Right atrium auricular region (tissue), 2 donors: ENCODE measurements around the gene RAB29. TPM values are rescaled to one million over a fixed set of nuclear protein-coding genes. Genes with fewer than 3 reads are reported as not detected.
A peak's percentile ranks its signal among the peaks of the same experiment; 100 is the strongest.

Source experiments
- DNase-seq: peaks from one replicate; pipeline ENCODE4 v3.0.0-alpha.2; 2019; ENCODE audit warnings: low spot score
- H3K27ac ChIP-seq, 2 donors: fragments of 200-600 bp; sonication (generic); 1 replicate in 1 of 2; 2 replicates in 1 of 2; pipeline ENCODE4 v1.5.1; 2016 to 2019
- H3K27me3 ChIP-seq, 2 donors: fragments of 200-600 bp; sonication (generic); one replicate each; pipeline versions ENCODE4 v1.5.1 to v1.6.0; 2017 to 2019
- H3K36me3 ChIP-seq: fragments of 200-600 bp; sonication (generic); one replicate; pipeline ENCODE4 v1.5.1; 2016
- H3K4me1 ChIP-seq, 2 donors: fragments of 200-600 bp; sonication (generic); one replicate each; pipeline versions ENCODE4 v1.5.1 to v1.6.0; 2017 to 2019
- H3K4me3 ChIP-seq, 2 donors: fragments of 200-600 bp; sonication (generic); 1 replicate in 1 of 2; 2 replicates in 1 of 2; pipeline ENCODE4 v1.5.1; 2017 to 2019; ENCODE audit warnings: mild to moderate bottlenecking in 1 of 2, moderate library complexity in 1 of 2
- H3K9me3 ChIP-seq, 2 donors: fragments of 200-600 bp; sonication (generic); one replicate each; pipeline ENCODE4 v1.5.1; 2019
- CTCF ChIP-seq, 2 donors: fragments of 200-600 bp; sonication (generic); IDR thresholded peaks; one replicate each; pipeline ENCODE4 v1.5.1; 2019; ENCODE audit warnings: antibody characterized with exemption in 2 of 2
- total RNA-seq, 2 donors: library from RNA; depleted of rRNA; stranded (reverse); fragments of >200 nt; gene quantifications; one replicate each; pipeline ENCODE4 v1.1.0, GENCODE V29; 2016

RAB29 gene
- total RNA-seq, 2 donors from 2014 or later, result 17.7 to 18.6 TPM

GRCh38 chr1:205760606-205761005 is 14.7 kb downstream of the RAB29 start:
- no peaks in the 10 kb centered on the region for H3K36me3 ChIP-seq
- no peak for DNase-seq
- no peaks in the 10 kb centered on the region for H3K9me3 ChIP-seq
- H3K4me1 ChIP-seq, result no peaks in the 10 kb centered on the region
- no peak for TF ChIP-seq CTCF (IDR thresholded peaks at IDR 0.05)
- H3K27me3 ChIP-seq, result no peaks in the 10 kb centered on the region
- no peak overlapping the region for H3K4me3 ChIP-seq
- no peak overlapping the region for H3K27ac ChIP-seq

GRCh38 chr1:205756552-205756951 is 18.7 kb downstream of the RAB29 start:
- no peak overlapping the region for H3K27ac ChIP-seq
- no peak for DNase-seq
- TF ChIP-seq CTCF (IDR thresholded peaks at IDR 0.05), result no peak
- H3K36me3 ChIP-seq, result no peaks in the 10 kb centered on the region
- H3K4me3 ChIP-seq, result no peak overlapping the region
- H3K27me3 ChIP-seq, result no peaks in the 10 kb centered on the region
- H3K9me3 ChIP-seq, result no peaks in the 10 kb centered on the region
- H3K4me1 ChIP-seq, result no peaks in the 10 kb centered on the region

GRCh38 chr1:205754857-205755256 is 20.4 kb downstream of the RAB29 start:
- no peaks in the 10 kb centered on the region for H3K4me1 ChIP-seq
- no peak overlapping the region for H3K27ac ChIP-seq
- H3K9me3 ChIP-seq, result no peaks in the 10 kb centered on the region
- no peaks in the 10 kb centered on the region for H3K27me3 ChIP-seq
- H3K4me3 ChIP-seq, result no peak overlapping the region
- no peak for DNase-seq
- H3K36me3 ChIP-seq, result no peaks in the 10 kb centered on the region
- no peak for TF ChIP-seq CTCF (IDR thresholded peaks at IDR 0.05)

- TF ChIP-seq CTCF (IDR thresholded peaks at IDR 0.05), result no peak
- Histone ChIP-seq H3K4me3 (no peak overlapping the region), H3K36me3 (no peaks in the 10 kb centered on the region), H3K4me1 (peaks cover 0 to 20% of the 10 kb centered on the region in 2 donors), H3K27ac (peak overlapping the region in 1 of 2 donors; percentile 100), H3K9me3 (no peaks in the 10 kb centered on the region), H3K27me3 (no peaks in the 10 kb centered on the region)
- DNase-seq, result no peak
Measured at GRCh38 chr1:205751036-205751651, 24.1 kb downstream of the RAB29 start.

GRCh38 chr1:205750138-205751035 is 24.9 kb downstream of the RAB29 start, which contains the start of gene NUCKS1:
NUCKS1 (minus strand) TSS chr1:205750182; CDS start chr1:205749973, 209 bp downstream.
- Histone ChIP-seq H3K4me1 (peaks cover 0 to 27% of the 10 kb centered on the region in 2 donors), H3K9me3 (no peaks in the 10 kb centered on the region), H3K36me3 (no peaks in the 10 kb centered on the region), H3K27me3 (no peaks in the 10 kb centered on the region), H3K27ac (peak within 1 kb of the TSS; percentile 99 to 100), H3K4me3 (peak within 1 kb of the TSS; percentile 92 to 97)
- DNase-seq, result peak; percentile 99
- peak in 1 of 2 donors; percentile 63 for TF ChIP-seq CTCF (IDR thresholded peaks at IDR 0.05)
